NCI-H2107 treated with DMSO at 0.1 percent for 48 hours (cell line): ENCODE data around the gene PRR19.
"Not testable (repeated sequence)": the region's sequence is repeated elsewhere in the genome, so short reads cannot be mapped to it uniquely, and the experiment has no call there.

ENCODE experiments used
- DNase-seq: peaks from one replicate; lab custom pipeline; 2025; ENCODE audit not compliant: unreplicated experiment; lab: John Stamatoyannopoulos, UW

PRR19 gene, protein sequence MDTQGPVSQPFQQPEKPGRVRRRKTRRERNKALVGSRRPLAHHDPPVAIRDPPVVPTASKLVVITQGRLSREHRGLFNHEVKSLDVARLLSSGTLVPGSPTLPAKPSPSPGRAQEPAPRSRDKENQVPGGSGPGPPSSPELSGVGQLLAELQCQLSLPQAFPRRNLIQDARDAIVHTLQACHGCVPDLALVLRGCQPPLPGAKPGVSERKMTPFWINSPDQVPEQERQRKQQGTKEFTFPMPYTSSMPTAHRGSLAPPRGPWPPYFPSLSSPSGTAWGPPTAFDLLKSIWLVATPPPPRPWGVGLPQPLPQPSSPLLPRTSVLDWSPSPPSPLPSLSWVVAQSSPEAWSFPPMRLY

DNA sequence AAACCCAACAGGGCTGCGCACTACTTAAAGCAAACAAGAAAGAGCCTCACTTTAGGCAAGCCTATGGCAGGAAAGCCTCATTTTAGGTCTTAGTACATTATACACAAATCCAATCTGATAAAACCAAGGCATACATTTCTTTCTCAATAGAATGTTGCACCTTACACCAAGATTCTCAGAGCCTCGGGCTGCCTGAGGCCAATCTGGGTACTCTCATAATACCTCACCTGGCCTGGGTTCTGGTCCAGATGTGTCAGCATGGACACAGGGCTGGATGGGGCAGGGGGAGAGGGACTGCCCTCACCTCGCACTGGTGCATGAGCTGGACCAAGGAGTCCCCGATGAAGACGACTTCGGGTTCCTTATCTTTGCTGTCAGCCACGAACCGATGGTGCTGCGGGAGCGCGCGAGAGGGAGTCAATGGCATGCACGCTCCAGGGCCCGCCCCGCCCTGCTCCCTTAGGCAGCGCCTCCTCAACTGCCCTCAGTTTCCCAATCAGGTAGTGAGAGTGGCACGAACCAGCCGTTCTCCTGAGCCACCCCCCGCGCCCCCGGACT, at the start of gene PRR19:
Gene PRR19 (plus strand): TSS at position 487 of the 558 bp plus-strand sequence. CDS start 7,453 bp downstream, outside the sequence.
- DNase-seq = no peak

DNA sequence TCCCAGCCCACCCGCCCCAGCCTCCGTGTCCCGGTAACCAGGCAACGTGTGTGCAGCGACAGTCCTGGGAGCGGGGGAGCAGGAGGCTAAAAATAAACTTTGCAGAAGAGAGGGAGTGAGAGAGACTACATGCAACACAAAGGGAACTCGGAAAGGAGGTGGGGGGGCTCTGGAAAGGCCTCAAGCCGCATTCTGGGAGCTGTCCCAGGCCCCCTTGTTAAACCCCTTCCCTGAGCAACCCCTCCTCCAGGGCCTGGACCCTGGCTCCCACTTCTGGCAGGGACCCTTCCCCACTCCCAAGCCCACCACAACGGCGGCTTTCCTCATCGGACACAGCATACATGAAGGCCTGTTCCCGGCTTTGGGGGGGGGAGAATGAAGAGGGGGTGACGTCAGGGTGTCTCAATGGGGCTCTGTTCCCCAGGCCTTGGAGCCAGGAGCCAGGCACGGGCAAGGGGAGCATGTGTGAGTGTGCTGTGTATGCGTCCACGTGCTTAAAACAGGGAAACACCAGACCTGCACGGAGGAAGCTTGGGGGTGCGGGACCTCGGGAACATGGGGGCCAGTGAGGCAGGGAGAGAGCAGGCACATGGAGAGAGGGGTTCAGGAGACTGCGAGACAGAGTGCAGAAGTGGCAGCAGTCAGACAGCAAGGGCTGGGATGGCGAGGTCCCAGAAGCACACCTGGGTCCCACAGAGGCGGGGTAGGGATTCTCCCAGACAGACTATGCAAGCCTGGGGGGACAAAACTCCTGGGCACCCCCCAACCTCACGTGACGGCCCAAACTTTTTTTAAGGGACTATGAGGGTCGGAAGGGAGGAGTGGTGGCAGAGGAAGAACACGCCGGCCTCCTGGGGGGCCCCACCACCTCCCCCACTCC, 49.3 kb upstream of the PRR19 start:
- DNase-seq = no peak

DNA sequence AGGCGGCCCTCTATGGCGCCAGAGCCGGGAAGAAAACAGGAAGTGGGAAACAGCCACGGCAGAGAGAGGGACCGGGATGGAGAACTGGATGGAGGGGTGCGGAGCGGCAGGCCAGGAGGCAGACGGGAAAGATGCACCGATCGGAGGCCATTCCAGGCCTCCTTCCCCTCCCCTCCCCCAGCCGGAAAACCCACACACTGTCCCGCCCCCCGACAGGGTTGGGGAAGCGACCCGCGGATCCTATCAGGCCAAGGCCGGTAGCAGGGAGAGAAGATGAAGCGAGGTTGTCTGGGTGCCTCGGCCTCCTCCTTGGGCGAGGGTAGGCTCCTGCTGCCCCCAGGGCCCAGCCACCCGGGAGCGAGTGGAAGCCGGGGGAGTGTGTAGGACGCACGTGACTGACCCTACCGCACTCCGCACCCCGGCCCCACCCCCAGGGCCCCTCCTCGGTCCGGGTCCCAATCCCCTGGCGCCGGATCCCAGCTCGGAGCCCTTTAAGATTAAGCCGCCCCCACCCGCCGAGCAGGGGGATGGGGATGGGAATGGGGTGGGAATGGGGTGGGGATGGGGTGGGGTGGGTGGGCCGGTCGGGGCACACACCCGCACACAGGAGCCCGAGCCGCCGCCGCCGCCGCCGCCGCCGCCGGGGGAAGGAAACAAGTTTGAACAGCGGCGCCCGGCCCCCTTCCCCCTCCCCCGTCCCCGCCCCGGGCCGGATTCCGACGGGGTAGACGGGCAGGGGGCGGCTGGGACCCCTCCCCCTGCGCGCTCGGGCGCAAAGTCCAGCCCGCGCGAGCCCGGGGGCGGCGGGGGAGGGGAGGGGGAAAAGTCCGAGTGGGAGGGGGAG, 48.5 kb upstream of the PRR19 start:
- no peak for DNase-seq

DNA sequence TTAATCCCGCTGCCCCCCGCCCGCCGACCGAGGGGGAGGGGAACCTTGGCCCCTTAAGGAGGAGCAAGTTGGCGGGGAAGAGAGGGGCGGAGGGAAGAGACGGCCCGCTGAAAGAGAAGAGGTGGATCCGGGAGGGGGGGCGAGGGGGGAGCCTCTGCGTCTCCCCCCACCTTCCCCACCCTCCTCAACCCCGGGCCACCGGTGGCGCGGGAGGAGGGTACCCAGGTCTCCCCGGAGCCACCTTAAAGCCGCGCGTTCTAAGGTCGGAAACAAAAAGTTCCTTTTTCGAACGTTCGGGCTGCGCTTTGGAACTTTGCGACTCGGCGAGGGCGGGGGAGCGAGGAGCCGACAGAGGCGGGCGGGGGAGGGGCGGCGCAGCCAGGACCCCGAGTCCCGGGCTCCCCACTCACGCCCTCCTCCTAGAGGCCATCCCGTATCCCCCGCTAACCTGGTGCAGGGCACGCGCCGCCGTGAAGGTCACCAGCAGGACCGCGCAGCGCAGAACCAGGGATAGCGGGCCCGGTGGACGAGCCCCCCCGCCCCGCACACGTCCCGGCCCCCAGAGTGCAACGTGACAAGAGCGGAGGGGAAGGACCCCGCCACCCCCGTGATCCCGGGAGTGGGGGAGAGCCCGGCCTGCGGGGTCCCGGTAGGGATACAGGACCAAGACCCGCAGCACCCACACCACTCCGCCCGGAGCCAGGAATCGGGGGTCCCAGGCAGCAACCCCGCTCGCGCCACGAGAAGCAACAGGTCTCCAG, 47.7 kb upstream of the PRR19 start:
- no peak for DNase-seq

- peak; percentile 18 for DNase-seq
Measured at GRCh38 chr19:42254850-42255765, 46.8 kb upstream of the PRR19 start, which contains the start of gene ERF. Gene ERF (minus strand): TSS chr19:42255128. CDS start chr19:42254999, 129 bp downstream.

- peak; percentile 23 for DNase-seq
Measured at GRCh38 chr19:42255766-42256745, 45.9 kb upstream of the PRR19 start.

DNA sequence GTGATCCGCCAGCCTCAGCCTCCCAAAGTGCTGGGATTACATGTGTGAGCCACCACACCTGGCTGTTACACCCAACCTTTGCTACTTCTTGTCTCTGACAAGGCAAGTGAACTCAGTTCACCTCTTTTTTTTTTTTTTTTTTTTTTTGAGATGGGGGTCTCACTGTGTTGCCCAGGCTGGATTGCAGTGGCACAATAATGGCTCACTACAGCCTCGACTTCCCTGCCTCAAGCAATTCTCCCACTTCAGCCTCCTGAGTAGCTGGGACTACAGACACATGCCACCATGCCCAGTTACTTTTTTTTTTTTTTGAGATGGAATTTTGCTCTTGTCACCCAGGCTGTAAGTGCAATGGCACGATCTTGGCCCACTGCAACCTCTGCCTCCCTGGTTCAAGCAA, 44.1 kb upstream of the PRR19 start:
- DNase-seq = not testable (repeated sequence)

- no peak for DNase-seq
Measured at GRCh38 chr19:42261763-42262162, 40.2 kb upstream of the PRR19 start.

GRCh38 chr19:42266105-42266504, 35.8 kb upstream of the PRR19 start:
- not testable (repeated sequence) for DNase-seq

- DNase-seq = not testable (repeated sequence)
Measured at GRCh38 chr19:42266928-42267603, 34.9 kb upstream of the PRR19 start.

GRCh38 chr19:42267644-42268141, 34.2 kb upstream of the PRR19 start:
- DNase-seq = no peak

DNA sequence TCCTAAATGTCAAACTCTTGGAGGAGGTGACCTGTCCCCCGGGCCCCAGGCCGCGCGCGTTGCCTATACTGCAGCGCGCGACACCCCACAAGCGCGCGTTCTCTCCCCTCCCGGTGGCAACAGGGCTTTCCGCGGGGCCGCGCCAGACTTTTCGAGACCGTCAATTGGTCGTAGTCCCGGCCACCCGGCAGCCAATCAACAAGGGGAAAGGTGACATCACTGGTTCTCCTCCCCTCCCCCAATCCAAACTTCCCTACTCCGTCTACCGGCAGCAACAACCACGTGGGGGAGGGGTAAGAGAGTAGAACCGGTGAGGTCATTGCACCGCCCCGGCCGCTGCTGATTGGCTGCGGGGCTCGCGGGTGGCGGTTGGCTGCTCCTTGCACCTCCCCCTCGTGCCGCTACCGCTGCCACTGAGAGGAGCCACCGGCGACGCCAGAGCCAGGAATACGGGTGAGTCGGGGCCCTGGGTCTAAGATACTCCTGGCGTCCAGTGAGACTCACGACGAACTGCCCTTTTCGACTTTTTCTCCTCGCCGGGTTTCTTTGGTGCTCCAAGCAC, 33.7 kb upstream of the PRR19 start:
- DNase-seq = peak; percentile 99

DNA sequence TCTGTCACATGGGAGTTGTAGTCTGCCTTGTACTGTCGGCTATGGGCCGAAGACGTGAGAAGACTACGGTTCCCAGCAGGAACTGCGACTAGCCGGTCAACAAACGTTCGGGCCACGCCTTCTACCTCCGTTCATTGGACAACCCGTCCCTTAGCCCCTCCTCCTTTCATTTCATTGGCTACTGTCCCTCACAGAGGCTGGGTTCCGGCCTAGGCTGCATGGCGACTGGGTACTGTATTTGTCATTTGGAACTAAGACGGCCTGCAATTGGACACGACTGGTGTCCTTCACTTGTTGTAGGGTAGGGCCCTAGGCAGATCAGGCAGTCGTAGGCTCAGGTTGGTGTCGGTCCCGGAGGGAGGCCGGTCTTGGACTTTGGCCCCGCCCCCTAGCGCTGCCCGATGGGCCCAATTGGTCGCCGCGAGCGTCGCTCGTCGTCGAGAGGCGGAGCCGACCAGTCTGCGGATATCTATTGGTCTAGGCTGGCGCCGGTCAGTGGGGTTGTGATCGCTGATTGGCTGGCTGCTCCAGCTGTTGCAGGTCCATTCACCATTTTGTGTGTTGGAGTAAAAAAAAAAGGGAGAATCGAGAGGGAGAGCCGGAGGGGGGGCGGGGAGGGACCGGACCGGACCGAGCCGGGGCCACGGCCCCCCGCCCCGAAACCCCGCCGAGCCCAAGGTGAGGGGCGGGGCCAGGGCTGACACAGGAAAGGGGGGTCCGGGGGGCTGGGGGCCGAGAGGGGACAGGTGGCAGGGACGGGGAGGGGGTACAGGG, 33.0 kb upstream of the PRR19 start, which contains the start of gene CIC:
Gene CIC (plus strand): TSS at position 549 of the 774 bp plus-strand sequence. CDS start 2,532 bp downstream, outside the sequence.
- peak; percentile 100 for DNase-seq

DNA sequence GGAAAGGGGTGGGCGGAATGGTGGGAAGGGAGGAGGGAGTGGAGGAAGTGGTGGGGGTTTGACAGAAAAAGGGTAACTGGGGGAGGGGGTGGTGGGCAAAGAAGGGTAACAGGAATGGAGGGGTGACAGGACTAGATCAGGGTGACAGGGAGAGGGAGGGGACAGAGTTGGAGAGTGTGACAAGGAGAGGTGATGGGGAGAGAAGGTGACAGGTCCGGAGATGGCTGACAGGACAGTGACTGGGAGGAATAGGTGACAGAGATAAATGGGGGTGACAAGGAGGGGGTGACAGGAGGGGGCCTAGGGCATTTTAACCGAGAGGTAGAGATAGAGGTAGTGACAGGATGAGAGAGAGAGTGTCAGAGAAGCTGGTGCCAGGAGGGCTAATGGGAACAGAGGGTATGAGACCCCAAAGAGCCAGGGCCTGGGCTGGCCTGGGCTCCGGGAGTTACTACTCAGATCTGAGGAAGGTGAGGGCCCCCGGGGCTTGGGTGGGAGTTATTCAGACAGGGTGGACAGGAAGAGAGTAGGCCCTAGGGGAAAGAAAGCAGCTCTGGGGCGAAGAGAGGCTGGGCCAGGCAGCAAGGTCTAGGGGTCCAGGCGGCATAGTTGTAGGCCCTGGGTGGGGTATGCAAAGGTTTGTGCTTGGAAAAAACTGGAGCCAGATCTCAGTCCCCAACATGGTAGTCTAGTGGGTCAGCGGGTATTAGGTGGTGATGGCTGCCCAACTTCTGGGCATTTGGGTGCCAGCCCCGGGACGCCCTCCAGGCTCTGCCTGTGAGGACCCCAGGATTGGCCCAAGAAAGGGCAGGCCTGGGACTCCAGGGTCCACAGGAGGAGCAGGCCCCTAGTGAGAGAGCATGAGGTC, 32.2 kb upstream of the PRR19 start:
- no peak for DNase-seq
